HCT116 (cell line): Measurements from ENCODE around the gene NMB. TPM values are rescaled to one million over a fixed set of nuclear protein-coding genes. Genes with fewer than 3 reads are reported as not detected.

ENCODE experiments used
- ATAC-seq: fragments of 200-7000 bp; cut with Tn5 transposase; 2 replicates; pipeline ENCODE4 v1.9.1; 2020; ENCODE audit warnings: mild to moderate bottlenecking, moderate library complexity
- BruUV-seq: library from RNA; stranded (reverse); fragments of 400-500 nt; replicated peaks from 2 replicates; lab custom pipeline; 2021; lab: Mats Ljungman, UMichigan
- CTCF ChIA-PET: fragments of 300-600 bp; sonication (Branson Sonifier 250); formaldehyde crosslinking; loops from one replicate; lab custom pipeline; 2021; ENCODE audit warnings: antibody characterized with exemption; lab: Charles Lee
- POLR2A ChIA-PET: fragments of 300-600, 350-600 bp; sonication (Branson Sonifier 250); formaldehyde crosslinking; loops from one replicate; lab custom pipeline; 2021; ENCODE audit warnings: antibody characterized with exemption; lab: Charles Lee
- RAD21 ChIA-PET, 2 experiments: fragments of 300-600 bp; sonication (Branson Sonifier 250); formaldehyde crosslinking; loops; one replicate each; lab custom pipeline; 2023; ENCODE audit warnings: low total read pairs in 2 of 2; ENCODE audit not compliant: uncharacterized antibody in 2 of 2, unreplicated experiment in 2 of 2, low non-redundant PET in 1 of 2; lab: Charles Lee
- DNase-seq: peaks from one replicate; pipeline ENCODE4 v3.0.0-alpha.2; 2010; ENCODE audit warnings: low read depth, low spot score
- H2AFZ ChIP-seq: fragments of 200-600 bp; shearing (Covaris generic), sonication (generic); 2 replicates; pipeline ENCODE4 v1.6.1; 2017; ENCODE audit warnings: low read depth, mixed run types, mixed read lengths, antibody characterized with exemption, low read length; ENCODE audit not compliant: poor library complexity, severe bottlenecking
- H3K27ac ChIP-seq: 2 replicates; pipeline ENCODE4 v1.5.1; 2012; ENCODE audit warnings: low read depth, low read length
- H3K27me3 ChIP-seq: fragments of 200-600 bp; sonication (generic); 2 replicates; pipeline ENCODE4 v1.6.1; 2016; ENCODE audit warnings: mixed run types, low read length, mixed read lengths; ENCODE audit not compliant: insufficient read depth
- H3K36me3 ChIP-seq, 2 experiments: fragments of 200-500 bp in 1 of 2; fragments of 200-600 bp in 1 of 2; sonication (Bioruptor generic) in 1 of 2; sonication (generic) in 1 of 2; 2 replicates each; pipeline versions ENCODE4 v1.5.1 to v1.6.1; 2014 to 2016; ENCODE audit warnings: low read length in 2 of 2, inconsistent platforms in 1 of 2, mixed read lengths in 1 of 2, mixed run types in 1 of 2; ENCODE audit not compliant: insufficient read depth in 2 of 2, control insufficient read depth in 1 of 2
- H3K4me1 ChIP-seq, 2 experiments: fragments of 200-600 bp in 1 of 2; sonication (generic) in 1 of 2; 2 replicates each; pipeline versions ENCODE4 v1.5.1 to v1.6.1; 2012 to 2017; ENCODE audit warnings: low read length in 2 of 2, inconsistent platforms in 1 of 2, mild to moderate bottlenecking in 1 of 2, mixed read lengths in 1 of 2, mixed run types in 1 of 2, moderate library complexity in 1 of 2; ENCODE audit not compliant: insufficient read depth in 2 of 2, control insufficient read depth in 1 of 2
- H3K4me2 ChIP-seq: fragments of 200-600 bp; sonication (generic); 2 replicates; pipeline ENCODE4 v1.6.1; 2017; ENCODE audit warnings: mixed run types, low read length, mixed read lengths
- H3K4me3 ChIP-seq, 2 experiments: fragments of 200-600 bp in 1 of 2; sonication (generic) in 1 of 2; replicated peaks in 1 of 2; 2 replicates each; pipeline ENCODE4 v1.5.1; 2011 to 2016; ENCODE audit warnings: low read length in 2 of 2, control low read depth in 1 of 2, low read depth in 1 of 2, mild to moderate bottlenecking in 1 of 2, mixed read lengths in 1 of 2, mixed run types in 1 of 2
- H3K79me2 ChIP-seq: fragments of 200-600 bp; sonication (generic); 2 replicates; pipeline ENCODE4 v1.6.1; 2017; ENCODE audit warnings: mild to moderate bottlenecking, mixed run types, low read length, moderate library complexity, mixed read lengths; ENCODE audit not compliant: insufficient read depth
- H3K9ac ChIP-seq: fragments of 200-600 bp; sonication (generic); 2 replicates; pipeline ENCODE4 v1.6.1; 2016; ENCODE audit warnings: low read length, mixed read lengths
- H3K9me2 ChIP-seq: fragments of 200-600 bp; sonication (generic), shearing (Covaris generic); 2 replicates; pipeline ENCODE4 v1.6.1; 2017; ENCODE audit warnings: mixed run types, mild to moderate bottlenecking, moderate library complexity; ENCODE audit not compliant: insufficient read depth
- H3K9me3 ChIP-seq, 2 experiments: fragments of 200-500 bp in 1 of 2; fragments of 200-600 bp in 1 of 2; sonication (Bioruptor generic) in 1 of 2; sonication (generic) in 1 of 2; 2 replicates each; pipeline ENCODE4 v1.6.1; 2014 to 2017; ENCODE audit warnings: low read length in 2 of 2, mixed read lengths in 2 of 2, inconsistent platforms in 1 of 2, low read depth in 1 of 2, mild to moderate bottlenecking in 1 of 2, mixed run types in 1 of 2, moderate library complexity in 1 of 2; ENCODE audit not compliant: control insufficient read depth in 1 of 2, insufficient read depth in 1 of 2
- H4K20me1 ChIP-seq: fragments of 200-600 bp; sonication (generic), shearing (Covaris generic); 2 replicates; pipeline ENCODE4 v1.6.1; 2017; ENCODE audit warnings: mixed run types, mild to moderate bottlenecking, moderate library complexity; ENCODE audit not compliant: insufficient read depth
- ATF3 ChIP-seq: IDR thresholded peaks from 2 replicates; pipeline ENCODE4 v1.6.1; 2012
- CEBPB ChIP-seq: IDR thresholded peaks from 2 replicates; pipeline ENCODE4 v1.6.1; 2012; ENCODE audit warnings: low read depth
- CTCF ChIP-seq, 3 experiments: fragments of 200-600 bp in 1 of 3; sonication (generic) in 1 of 3; IDR thresholded peaks in 2 of 3; conservative IDR thresholded peaks in 1 of 3; 2 replicates each; pipeline ENCODE4 v1.5.1; 2012 to 2017; ENCODE audit warnings: low read depth in 2 of 3, low read length in 2 of 3, antibody characterized with exemption in 1 of 3, borderline replicate concordance in 1 of 3, control low read depth in 1 of 3, mild to moderate bottlenecking in 1 of 3, mixed read lengths in 1 of 3, mixed run types in 1 of 3, moderate library complexity in 1 of 3; ENCODE audit not compliant: insufficient read depth in 1 of 3
- EGR1 ChIP-seq: IDR thresholded peaks from 2 replicates; pipeline ENCODE4 v1.6.1; 2012; ENCODE audit warnings: low read depth
- FOSL1 ChIP-seq: IDR thresholded peaks from 2 replicates; pipeline ENCODE4 v1.6.1; 2012; ENCODE audit warnings: low read depth
- SIN3A ChIP-seq: IDR thresholded peaks from 2 replicates; pipeline ENCODE4 v1.6.1; 2012; ENCODE audit warnings: low read depth
- SP1 ChIP-seq: IDR thresholded peaks from 2 replicates; pipeline ENCODE4 v1.6.1; 2012; ENCODE audit warnings: low read depth
- SRF ChIP-seq: IDR thresholded peaks from 2 replicates; pipeline ENCODE4 v1.6.1; 2012; ENCODE audit warnings: low read depth
- ZFX ChIP-seq: fragments of 450-650 bp; IDR thresholded peaks from 2 replicates; pipeline ENCODE4 v1.6.1; 2017
- ZNF274 ChIP-seq: fragments of 200-500 bp; sonication (Bioruptor generic); IDR thresholded peaks from 2 replicates; pipeline ENCODE4 v1.6.1; 2014; ENCODE audit warnings: mild to moderate bottlenecking, low read depth, low read length, inconsistent platforms
- intact Hi-C: fragments of 100-400 bp; cut with micrococcal nuclease; formaldehyde crosslinking; loops from 2 replicates; pipeline ENCODE4 v1.10.0; 2022
- total RNA-seq: library from RNA; stranded (reverse); gene quantifications from one replicate; pipeline ENCODE4 v1.2.1, GENCODE V29; 2021; ENCODE audit not compliant: unreplicated experiment
- TF ChIP-seq, protein P1 (sequence below): IDR thresholded peaks from 2 replicates; pipeline ENCODE4 v1.6.1; 2011; ENCODE audit warnings: mild to moderate bottlenecking, low read length, moderate library complexity; ENCODE audit not compliant: insufficient replicate concordance; ENCODE audit errors: extremely low read depth
- TF ChIP-seq, protein P2 (sequence below): IDR thresholded peaks from 2 replicates; pipeline ENCODE4 v1.6.1; 2012; ENCODE audit warnings: low read depth

The NMB gene
- total RNA-seq, 1 experiment from 2014 or later, result 9.8 TPM

GRCh38 chr15:84620626-84621025 is 37.4 kb downstream of the NMB start:
- no peak for ATAC-seq
- Histone ChIP-seq H3K4me2 (no peak overlapping the region), H3K9me3 (peaks cover 18 to 20% of the 10 kb centered on the region in 2 experiments; a peak in 3 of 4 replicates), H3K4me1 (no peaks in the 10 kb centered on the region), H4K20me1 (no peaks in the 10 kb centered on the region), H3K9me2 (no peaks in the 10 kb centered on the region), H3K36me3 (peaks cover 8 to 18% of the 10 kb centered on the region in 2 experiments; a peak in 3 of 4 replicates), H3K9ac (no peak overlapping the region), H3K27me3 (no peaks in the 10 kb centered on the region), H3K79me2 (no peaks in the 10 kb centered on the region; the same call in 1 of the 2 replicates), H2AFZ (no peak overlapping the region), H3K4me3 (no peak overlapping the region), H3K27ac (no peak overlapping the region)
- CTCF ChIA-PET, result no interaction called here
- intact Hi-C loops, result no loop called here
- no peak for DNase-seq
- RAD21 ChIA-PET, result no interaction called here
- TF ChIP-seq ZNF274 (no peak), ZFX (no peak), FOSL1 (no peak), EGR1 (no peak), SRF (no peak)
- POLR2A ChIA-PET, result no interaction called here
- no TSS peak for BruUV-seq

DNA sequence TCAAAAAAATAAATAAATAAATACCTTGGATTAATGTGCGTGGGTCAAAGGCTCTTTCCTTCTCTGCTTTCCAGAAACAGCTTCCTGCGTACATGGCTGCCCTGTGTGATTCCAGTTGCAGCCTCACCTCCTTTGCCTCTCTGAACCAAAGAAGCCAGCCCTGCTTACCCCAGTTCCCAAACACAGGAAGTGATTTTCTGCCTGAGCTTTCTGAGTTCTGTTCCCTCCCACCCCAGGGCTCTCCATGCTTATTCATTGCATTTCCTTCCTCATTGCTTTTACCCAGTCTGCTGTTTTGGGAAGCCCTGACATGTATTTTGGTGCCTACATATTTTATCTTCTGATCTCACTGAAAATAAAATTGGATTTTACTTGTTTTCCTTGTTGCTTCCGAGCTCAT is 41.8 kb downstream of the NMB start:
- no peak overlapping the region for H3K4me2 ChIP-seq
- no TSS peak for BruUV-seq
- intact Hi-C loops, result no loop called here
- H3K36me3 ChIP-seq, result peaks cover 4% of the 10 kb centered on the region in 2 experiments; a peak in 3 of 4 replicates
- no peaks in the 10 kb centered on the region; the same call in 1 of the 2 replicates for H3K79me2 ChIP-seq
- H4K20me1 ChIP-seq, result no peaks in the 10 kb centered on the region
- H3K4me1 ChIP-seq, result no peaks in the 10 kb centered on the region; a peak in 1 of 4 replicates
- no peak overlapping the region for H3K4me3 ChIP-seq
- no peaks in the 10 kb centered on the region for H3K9me2 ChIP-seq
- CTCF ChIA-PET, result no interaction called here
- H3K27ac ChIP-seq, result no peak overlapping the region
- RAD21 ChIA-PET, result no interaction called here
- H3K9me3 ChIP-seq, result peaks cover 8 to 9% of the 10 kb centered on the region in 2 experiments; a peak in 3 of 4 replicates
- POLR2A ChIA-PET, result no interaction called here
- DNase-seq, result no peak
- no peaks in the 10 kb centered on the region for H3K27me3 ChIP-seq
- H2AFZ ChIP-seq, result no peak overlapping the region
- H3K9ac ChIP-seq, result no peak overlapping the region
- no peak for ATAC-seq
- TF ChIP-seq, protein P1, sequence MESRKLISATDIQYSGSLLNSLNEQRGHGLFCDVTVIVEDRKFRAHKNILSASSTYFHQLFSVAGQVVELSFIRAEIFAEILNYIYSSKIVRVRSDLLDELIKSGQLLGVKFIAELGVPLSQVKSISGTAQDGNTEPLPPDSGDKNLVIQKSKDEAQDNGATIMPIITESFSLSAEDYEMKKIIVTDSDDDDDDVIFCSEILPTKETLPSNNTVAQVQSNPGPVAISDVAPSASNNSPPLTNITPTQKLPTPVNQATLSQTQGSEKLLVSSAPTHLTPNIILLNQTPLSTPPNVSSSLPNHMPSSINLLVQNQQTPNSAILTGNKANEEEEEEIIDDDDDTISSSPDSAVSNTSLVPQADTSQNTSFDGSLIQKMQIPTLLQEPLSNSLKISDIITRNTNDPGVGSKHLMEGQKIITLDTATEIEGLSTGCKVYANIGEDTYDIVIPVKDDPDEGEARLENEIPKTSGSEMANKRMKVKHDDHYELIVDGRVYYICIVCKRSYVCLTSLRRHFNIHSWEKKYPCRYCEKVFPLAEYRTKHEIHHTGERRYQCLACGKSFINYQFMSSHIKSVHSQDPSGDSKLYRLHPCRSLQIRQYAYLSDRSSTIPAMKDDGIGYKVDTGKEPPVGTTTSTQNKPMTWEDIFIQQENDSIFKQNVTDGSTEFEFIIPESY, result no peak
- no peak for TF ChIP-seq CEBPB
- TF ChIP-seq ATF3, result no peak
- TF ChIP-seq ZNF274, result no peak
- TF ChIP-seq SRF, result no peak
- TF ChIP-seq CTCF (IDR thresholded peaks at IDR 0.05 in 2 of 3, conservative IDR thresholded peaks at IDR 0.05 in 1 of 3; ENCODE audit: borderline replicate concordance in 1 of 3, insufficient read depth in 1 of 3, low read depth in 2 of 3, low read length in 2 of 3), result no peak
- no peak for TF ChIP-seq SIN3A
- no peak for TF ChIP-seq EGR1
- TF ChIP-seq, protein P2, sequence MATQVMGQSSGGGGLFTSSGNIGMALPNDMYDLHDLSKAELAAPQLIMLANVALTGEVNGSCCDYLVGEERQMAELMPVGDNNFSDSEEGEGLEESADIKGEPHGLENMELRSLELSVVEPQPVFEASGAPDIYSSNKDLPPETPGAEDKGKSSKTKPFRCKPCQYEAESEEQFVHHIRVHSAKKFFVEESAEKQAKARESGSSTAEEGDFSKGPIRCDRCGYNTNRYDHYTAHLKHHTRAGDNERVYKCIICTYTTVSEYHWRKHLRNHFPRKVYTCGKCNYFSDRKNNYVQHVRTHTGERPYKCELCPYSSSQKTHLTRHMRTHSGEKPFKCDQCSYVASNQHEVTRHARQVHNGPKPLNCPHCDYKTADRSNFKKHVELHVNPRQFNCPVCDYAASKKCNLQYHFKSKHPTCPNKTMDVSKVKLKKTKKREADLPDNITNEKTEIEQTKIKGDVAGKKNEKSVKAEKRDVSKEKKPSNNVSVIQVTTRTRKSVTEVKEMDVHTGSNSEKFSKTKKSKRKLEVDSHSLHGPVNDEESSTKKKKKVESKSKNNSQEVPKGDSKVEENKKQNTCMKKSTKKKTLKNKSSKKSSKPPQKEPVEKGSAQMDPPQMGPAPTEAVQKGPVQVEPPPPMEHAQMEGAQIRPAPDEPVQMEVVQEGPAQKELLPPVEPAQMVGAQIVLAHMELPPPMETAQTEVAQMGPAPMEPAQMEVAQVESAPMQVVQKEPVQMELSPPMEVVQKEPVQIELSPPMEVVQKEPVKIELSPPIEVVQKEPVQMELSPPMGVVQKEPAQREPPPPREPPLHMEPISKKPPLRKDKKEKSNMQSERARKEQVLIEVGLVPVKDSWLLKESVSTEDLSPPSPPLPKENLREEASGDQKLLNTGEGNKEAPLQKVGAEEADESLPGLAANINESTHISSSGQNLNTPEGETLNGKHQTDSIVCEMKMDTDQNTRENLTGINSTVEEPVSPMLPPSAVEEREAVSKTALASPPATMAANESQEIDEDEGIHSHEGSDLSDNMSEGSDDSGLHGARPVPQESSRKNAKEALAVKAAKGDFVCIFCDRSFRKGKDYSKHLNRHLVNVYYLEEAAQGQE, result no peak
- TF ChIP-seq SP1, result no peak
